Loucy (cell line): ENCODE data around the gene SETBP1.

Experiments used
- EZH2phosphoT487 ChIP-seq: fragments of 200-600 bp; IDR thresholded peaks from 2 replicates; pipeline ENCODE4 v1.6.1; 2018; ENCODE audit warnings: antibody characterized with exemption, mild to moderate bottlenecking, moderate library complexity, borderline replicate concordance
- TF ChIP-seq, protein P1 (sequence below): fragments of 200-600 bp; sonication (generic); conservative IDR thresholded peaks from 2 replicates; pipeline ENCODE4 v1.5.1; 2014; ENCODE audit warnings: mild to moderate bottlenecking, antibody characterized with exemption, low read length

GRCh38 chr18:44882163-44882868 lies 201.6 kb downstream of the SETBP1 start:
- TF ChIP-seq, protein P1, sequence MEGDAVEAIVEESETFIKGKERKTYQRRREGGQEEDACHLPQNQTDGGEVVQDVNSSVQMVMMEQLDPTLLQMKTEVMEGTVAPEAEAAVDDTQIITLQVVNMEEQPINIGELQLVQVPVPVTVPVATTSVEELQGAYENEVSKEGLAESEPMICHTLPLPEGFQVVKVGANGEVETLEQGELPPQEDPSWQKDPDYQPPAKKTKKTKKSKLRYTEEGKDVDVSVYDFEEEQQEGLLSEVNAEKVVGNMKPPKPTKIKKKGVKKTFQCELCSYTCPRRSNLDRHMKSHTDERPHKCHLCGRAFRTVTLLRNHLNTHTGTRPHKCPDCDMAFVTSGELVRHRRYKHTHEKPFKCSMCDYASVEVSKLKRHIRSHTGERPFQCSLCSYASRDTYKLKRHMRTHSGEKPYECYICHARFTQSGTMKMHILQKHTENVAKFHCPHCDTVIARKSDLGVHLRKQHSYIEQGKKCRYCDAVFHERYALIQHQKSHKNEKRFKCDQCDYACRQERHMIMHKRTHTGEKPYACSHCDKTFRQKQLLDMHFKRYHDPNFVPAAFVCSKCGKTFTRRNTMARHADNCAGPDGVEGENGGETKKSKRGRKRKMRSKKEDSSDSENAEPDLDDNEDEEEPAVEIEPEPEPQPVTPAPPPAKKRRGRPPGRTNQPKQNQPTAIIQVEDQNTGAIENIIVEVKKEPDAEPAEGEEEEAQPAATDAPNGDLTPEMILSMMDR: no peak
- TF ChIP-seq EZH2phosphoT487: no peak
